ENCODE results near the gene DOHH. TPM values are rescaled to one million over a fixed set of nuclear protein-coding genes. Genes with fewer than 3 reads are reported as not detected.
A peak's percentile ranks its signal among the peaks of the same experiment; 100 is the strongest.

DOHH gene
- polyA plus RNA-seq, 2 of the 4 experiments (the other 2 are of a cell fraction), result 4.6 to 13.3 TPM

DNA sequence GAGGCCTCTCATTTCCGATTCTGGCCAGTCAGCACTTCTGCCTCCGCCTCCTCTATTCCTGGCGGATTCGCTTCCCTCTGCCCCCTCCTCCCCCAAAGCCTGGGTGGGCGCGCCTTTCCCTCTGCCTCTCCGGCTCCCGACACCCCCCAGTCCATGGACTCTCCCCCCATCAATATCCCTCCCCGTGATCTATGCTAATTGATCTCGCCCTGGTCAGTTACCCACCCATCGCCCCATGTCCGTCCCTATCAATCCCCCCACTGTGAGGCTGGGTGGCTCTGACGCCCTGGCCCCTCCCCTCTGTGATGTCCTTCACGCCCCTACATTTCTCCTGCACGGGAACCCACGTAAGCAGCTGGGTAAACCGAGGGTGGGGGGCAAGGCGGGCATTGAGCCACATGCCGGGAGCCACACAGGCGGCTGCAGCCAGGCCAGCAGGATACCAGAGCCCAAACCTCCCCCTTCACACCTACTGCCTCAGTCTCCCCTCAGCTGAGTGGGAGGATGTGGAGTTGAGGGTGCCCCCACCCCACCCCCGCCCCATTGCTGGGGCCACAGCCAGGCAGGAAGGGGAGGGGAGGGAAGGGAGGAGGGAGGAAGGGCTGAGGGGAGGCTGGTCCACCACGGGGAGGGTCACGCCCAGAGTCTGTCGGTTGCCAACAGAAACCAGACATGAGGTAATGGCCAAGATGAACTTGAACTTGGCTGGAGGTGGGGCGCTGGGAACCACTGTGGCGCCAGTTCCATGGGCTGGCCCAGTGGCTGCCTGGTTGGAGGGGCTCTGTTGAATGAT is 41.2 kb downstream of the DOHH start:
- WGBS (ENCODE audit: missing lambda C conversion rate), result 33% methylated on average over 14 of the region's 26 CpGs
- TF ChIP-seq GATA3 (IDR thresholded peaks at IDR 0.05; ENCODE audit: borderline replicate concordance), result peak; percentile 32; the same call in 1 of the 2 replicates
- TF ChIP-seq JUN (IDR thresholded peaks at IDR 0.05), result no peak
- peak; percentile 36; the same call in 1 of the 2 replicates for TF ChIP-seq MAX (IDR thresholded peaks at IDR 0.05)
- no peak for TF ChIP-seq EHF (CRISPR knock-in tag; IDR thresholded peaks at IDR 0.05)
- no peak for TF ChIP-seq HDAC2 (IDR thresholded peaks at IDR 0.05)
- TF ChIP-seq FOXS1 (CRISPR knock-in tag; IDR thresholded peaks at IDR 0.05), result 0 out of 2 replicates have a peak, but pooled peaks have one; percentile 15
- no peak for TF ChIP-seq FOSB (CRISPR knock-in tag; IDR thresholded peaks at IDR 0.05)
- TF ChIP-seq HOXB5 (CRISPR knock-in tag; IDR thresholded peaks at IDR 0.05), result 0 out of 2 replicates have a peak, but pooled peaks have one; percentile 24
- peak; percentile 97 for TF ChIP-seq MAFK (IDR thresholded peaks at IDR 0.05; ENCODE audit: partially characterized antibody)
- Histone ChIP-seq H3K27ac (peak overlapping the region; percentile 91 to 95), H3K4me3 (no peak overlapping the region), H3K9me3 (no peaks in the 10 kb centered on the region), H3K4me2 (peak overlapping the region; percentile 82), H3K4me1 (peaks cover 55% of the 10 kb centered on the region)
- POLR2A ChIA-PET, result interaction anchor here (0.5 kb wide), 1 partner anchor 26 kb away, joined by 4 read pairs; no protein-coding TSS in a partner anchor
- ATAC-seq (peak; percentile 49 to 66), FAIRE-seq (no peak), DNase-seq (ENCODE audit: low read depth in 1 of 2, low spot score in 1 of 2) (peak; percentile 78 to 93)
- CTCF ChIA-PET, result interaction anchor here (0.9 to 3.1 kb wide), 3 partner anchors 11 to 19 kb away, joined by 4 to 18 read pairs (median 15); no protein-coding TSS in a partner anchor

- CTCF ChIA-PET, result interaction anchor here (0.9 to 3.1 kb wide), 3 partner anchors 12 to 18 kb away, joined by 4 to 18 read pairs (median 4); no protein-coding TSS in a partner anchor
- TF ChIP-seq MYC (IDR thresholded peaks at IDR 0.05; ENCODE audit: borderline replicate concordance, low read length), result no peak
- no peak for TF ChIP-seq HDAC2 (IDR thresholded peaks at IDR 0.05)
- TF ChIP-seq, protein P1, sequence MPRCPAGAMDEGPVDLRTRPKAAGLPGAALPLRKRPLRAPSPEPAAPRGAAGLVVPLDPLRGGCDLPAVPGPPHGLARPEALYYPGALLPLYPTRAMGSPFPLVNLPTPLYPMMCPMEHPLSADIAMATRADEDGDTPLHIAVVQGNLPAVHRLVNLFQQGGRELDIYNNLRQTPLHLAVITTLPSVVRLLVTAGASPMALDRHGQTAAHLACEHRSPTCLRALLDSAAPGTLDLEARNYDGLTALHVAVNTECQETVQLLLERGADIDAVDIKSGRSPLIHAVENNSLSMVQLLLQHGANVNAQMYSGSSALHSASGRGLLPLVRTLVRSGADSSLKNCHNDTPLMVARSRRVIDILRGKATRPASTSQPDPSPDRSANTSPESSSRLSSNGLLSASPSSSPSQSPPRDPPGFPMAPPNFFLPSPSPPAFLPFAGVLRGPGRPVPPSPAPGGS (IDR thresholded peaks at IDR 0.05), result no peak
- TF ChIP-seq MAX (IDR thresholded peaks at IDR 0.05), result peak; percentile 12; the same call in 1 of the 2 replicates
- TF ChIP-seq CBX2 (IDR thresholded peaks at IDR 0.05; ENCODE audit: borderline replicate concordance, low read depth), result no peak
- no peak for TF ChIP-seq BHLHE40 (IDR thresholded peaks at IDR 0.05; ENCODE audit: low read depth, low read length)
- TF ChIP-seq ZFP36 (IDR thresholded peaks at IDR 0.05; ENCODE audit: borderline replicate concordance, partially characterized antibody), result peak; percentile 86
- TF ChIP-seq CEBPB (IDR thresholded peaks at IDR 0.05), result no peak
- TF ChIP-seq FOSB (CRISPR knock-in tag; IDR thresholded peaks at IDR 0.05), result no peak
- TF ChIP-seq NFE2L2 (conservative IDR thresholded peaks at IDR 0.05; ENCODE audit: low read length), result no peak
- TF ChIP-seq KDM1A (IDR thresholded peaks at IDR 0.05; ENCODE audit: low read depth), result 0 out of 2 replicates have a peak, but pooled peaks have one; percentile 30
- TF ChIP-seq ATOH8 (CRISPR knock-in tag; IDR thresholded peaks at IDR 0.05; ENCODE audit: low read depth), result no peak
- no peak for TF ChIP-seq E2F6 (IDR thresholded peaks at IDR 0.05; ENCODE audit: borderline replicate concordance, low read depth)
- no peak for TF ChIP-seq USF2 (IDR thresholded peaks at IDR 0.05)
- TF ChIP-seq CBX8 (IDR thresholded peaks at IDR 0.05), result no peak
- TF ChIP-seq JUN (IDR thresholded peaks at IDR 0.05), result 0 out of 5 replicates have a peak, but pooled peaks of 1 of the 2 experiments have one; percentile 6
- no peak for TF ChIP-seq TP53 (CRISPR knock-in tag; IDR thresholded peaks at IDR 0.05)
- no peak for TF ChIP-seq POLR2A (IDR thresholded peaks at IDR 0.05; ENCODE audit: low read length)
- TF ChIP-seq ZSCAN20 (CRISPR knock-in tag; IDR thresholded peaks at IDR 0.05), result no peak
- TF ChIP-seq RCOR1 (IDR thresholded peaks at IDR 0.05; ENCODE audit: low read depth, low read length), result 0 out of 2 replicates have a peak, but pooled peaks have one; percentile 29
These were observed 42.0 kb downstream of the DOHH start for GRCh38 chr19:3458229-3459088.

More at GRCh38 chr19:3458229-3459088, 42.0 kb downstream of the DOHH start:
- peak overlapping the region; percentile 82 for H3K4me2 ChIP-seq
- no peaks in the 10 kb centered on the region for H3K9me3 ChIP-seq
- H3K27ac ChIP-seq, result peak overlapping the region; percentile 91 to 95
- H3K4me1 ChIP-seq, result peaks cover 50% of the 10 kb centered on the region
- WGBS (ENCODE audit: missing lambda C conversion rate), result 64% methylated on average over 11 of the region's 19 CpGs
- no peak overlapping the region for H3K4me3 ChIP-seq
- POLR2A ChIA-PET, result interaction anchor here (0.5 kb wide), 1 partner anchor 26 kb away, joined by 4 read pairs; no protein-coding TSS in a partner anchor
- no peak for FAIRE-seq
- DNase-seq (ENCODE audit: low read depth in 1 of 2, low spot score in 1 of 2), result peak in 1 of 2 experiments; percentile 86
- peak; percentile 45 to 63; a peak in 5 of 6 replicates for ATAC-seq

Measured in A549 (cell line).